ENCODE measurements around the gene LEKR1.
A peak's percentile ranks its signal among the peaks of the same experiment; 100 is the strongest.

Gene LEKR1

DNA sequence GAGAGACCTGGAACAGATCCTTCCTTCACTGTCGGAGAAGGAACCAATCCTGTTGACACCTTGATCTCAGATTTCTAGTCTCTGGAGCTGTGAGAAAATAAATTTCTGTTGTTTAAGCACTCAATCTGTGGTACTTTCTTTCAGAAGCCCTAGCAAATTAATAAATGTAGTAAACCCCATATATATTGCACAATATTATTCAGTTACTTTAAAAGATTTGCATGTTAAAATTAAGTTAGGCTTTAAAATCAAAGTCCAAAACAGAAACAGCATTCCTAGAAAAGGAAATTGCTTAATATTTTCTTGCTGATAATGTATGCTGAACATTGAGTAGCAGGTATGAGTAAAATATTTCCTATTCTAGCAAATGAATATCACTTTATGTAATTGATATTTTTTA, 113.2 kb downstream of the LEKR1 start:
- no peaks in the 10 kb centered on the region for H3K79me2 ChIP-seq (ENCODE audit: low read length)
- no peaks in the 10 kb centered on the region for H3F3A ChIP-seq (ENCODE audit: insufficient read depth, low read length)
- DNase-seq, result no peak
- H3K27ac ChIP-seq (ENCODE audit: low read length), result no peak overlapping the region
- no peaks in the 10 kb centered on the region for H3K27me3 ChIP-seq (replicated peaks; ENCODE audit: insufficient read depth, low read length)
- no peak overlapping the region for H3K9ac ChIP-seq (ENCODE audit: low read length)
- no peaks in the 10 kb centered on the region for H4K20me1 ChIP-seq (ENCODE audit: insufficient read depth, low read length)
- H3K4me2 ChIP-seq (ENCODE audit: low read depth, low read length), result no peak overlapping the region
- H3K36me3 ChIP-seq (replicated peaks; ENCODE audit: insufficient read depth, low read length), result no peaks in the 10 kb centered on the region
- H2AFZ ChIP-seq (ENCODE audit: low read length), result no peak overlapping the region
- H3K4me1 ChIP-seq (ENCODE audit: low read length), result no peaks in the 10 kb centered on the region
- no peak overlapping the region for H3K4me3 ChIP-seq (ENCODE audit: low read length)
- no peaks in the 10 kb centered on the region for H3K9me2 ChIP-seq (replicated peaks; ENCODE audit: insufficient read depth, low read length)
- H3K9me3 ChIP-seq (replicated peaks; ENCODE audit: insufficient read depth, low read length), result no peaks in the 10 kb centered on the region
- TF ChIP-seq EZH2 (optimal IDR thresholded peaks at IDR 0.05; ENCODE audit: low read depth, low read length), result no peak
- TF ChIP-seq, protein P1, sequence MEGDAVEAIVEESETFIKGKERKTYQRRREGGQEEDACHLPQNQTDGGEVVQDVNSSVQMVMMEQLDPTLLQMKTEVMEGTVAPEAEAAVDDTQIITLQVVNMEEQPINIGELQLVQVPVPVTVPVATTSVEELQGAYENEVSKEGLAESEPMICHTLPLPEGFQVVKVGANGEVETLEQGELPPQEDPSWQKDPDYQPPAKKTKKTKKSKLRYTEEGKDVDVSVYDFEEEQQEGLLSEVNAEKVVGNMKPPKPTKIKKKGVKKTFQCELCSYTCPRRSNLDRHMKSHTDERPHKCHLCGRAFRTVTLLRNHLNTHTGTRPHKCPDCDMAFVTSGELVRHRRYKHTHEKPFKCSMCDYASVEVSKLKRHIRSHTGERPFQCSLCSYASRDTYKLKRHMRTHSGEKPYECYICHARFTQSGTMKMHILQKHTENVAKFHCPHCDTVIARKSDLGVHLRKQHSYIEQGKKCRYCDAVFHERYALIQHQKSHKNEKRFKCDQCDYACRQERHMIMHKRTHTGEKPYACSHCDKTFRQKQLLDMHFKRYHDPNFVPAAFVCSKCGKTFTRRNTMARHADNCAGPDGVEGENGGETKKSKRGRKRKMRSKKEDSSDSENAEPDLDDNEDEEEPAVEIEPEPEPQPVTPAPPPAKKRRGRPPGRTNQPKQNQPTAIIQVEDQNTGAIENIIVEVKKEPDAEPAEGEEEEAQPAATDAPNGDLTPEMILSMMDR (IDR thresholded peaks at IDR 0.05; ENCODE audit: low read length), result no peak
- no peak for TF ChIP-seq EZH2phosphoT487 (IDR thresholded peaks at IDR 0.05; ENCODE audit: low read length)

DNA sequence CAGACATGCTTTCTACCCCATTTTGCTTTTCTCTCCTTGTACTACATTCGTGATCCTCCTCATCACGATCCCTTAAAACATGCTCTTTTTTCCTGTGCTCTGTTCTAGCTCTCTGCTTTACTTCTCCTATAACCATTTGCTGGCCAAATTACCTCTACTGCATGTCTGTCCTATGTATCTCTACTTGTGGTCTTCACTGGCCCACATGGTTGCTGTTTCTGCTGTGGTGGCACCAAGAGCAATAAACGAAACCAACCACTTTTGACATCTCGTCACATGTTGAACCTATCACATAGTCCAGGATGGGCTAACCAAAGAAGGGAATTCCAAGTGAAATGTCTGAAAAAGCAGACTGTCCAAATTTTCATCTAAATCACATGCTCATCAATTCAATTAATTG, 115.2 kb downstream of the LEKR1 start:
- H2AFZ ChIP-seq (ENCODE audit: low read length), result no peak overlapping the region
- no peaks in the 10 kb centered on the region for H3K4me1 ChIP-seq (ENCODE audit: low read length)
- no peaks in the 10 kb centered on the region for H3F3A ChIP-seq (ENCODE audit: insufficient read depth, low read length)

DNA sequence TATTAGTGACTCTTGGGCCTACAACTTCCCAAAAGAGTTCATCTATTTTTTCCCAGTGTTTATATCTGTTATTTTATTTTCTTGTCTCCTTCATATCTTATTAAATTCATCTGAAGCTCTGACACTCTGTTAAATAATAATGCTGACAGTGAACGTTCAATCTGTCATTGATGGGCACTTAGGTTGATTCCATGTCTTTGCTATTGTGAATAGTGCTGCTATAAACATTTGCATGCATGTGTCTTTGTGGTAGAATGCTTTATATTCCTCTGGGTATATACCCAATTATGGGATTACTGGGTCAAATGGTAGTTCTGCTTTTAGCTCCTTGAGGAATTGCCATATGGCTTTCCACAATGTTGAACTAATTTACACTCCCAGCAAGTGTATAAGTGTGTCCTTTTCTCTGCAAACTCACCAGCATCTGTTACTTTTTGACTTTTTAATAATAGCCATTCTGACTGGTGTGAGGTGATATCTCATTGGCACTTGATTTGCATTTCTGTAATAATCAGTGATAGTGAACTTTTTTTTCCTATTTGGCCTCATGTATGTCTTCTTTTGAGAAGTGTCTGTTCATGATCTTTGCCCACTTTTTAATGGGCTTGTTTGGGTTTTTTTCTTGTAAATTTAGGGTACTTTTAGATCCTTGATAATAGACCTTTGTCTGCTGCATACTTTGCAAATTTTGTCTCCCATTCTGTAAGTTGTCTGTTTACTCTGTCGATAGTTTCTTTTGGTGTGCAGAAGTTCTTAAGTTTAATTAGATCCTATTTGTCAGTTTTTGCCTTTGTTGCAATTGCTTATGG, 122.5 kb downstream of the LEKR1 start:
- no peak overlapping the region for H2AFZ ChIP-seq (ENCODE audit: low read length)
- H3K4me2 ChIP-seq (ENCODE audit: low read depth, low read length), result no peak overlapping the region
- no peaks in the 10 kb centered on the region for H3K36me3 ChIP-seq (replicated peaks; ENCODE audit: insufficient read depth, low read length)
- no peak for DNase-seq
- H3K4me3 ChIP-seq (ENCODE audit: low read length), result no peak overlapping the region
- H3K79me2 ChIP-seq (ENCODE audit: low read length), result no peaks in the 10 kb centered on the region
- no peaks in the 10 kb centered on the region for H3K9me3 ChIP-seq (replicated peaks; ENCODE audit: insufficient read depth, low read length)
- no peak overlapping the region for H3K9ac ChIP-seq (ENCODE audit: low read length)
- no peak overlapping the region for H3K27ac ChIP-seq (ENCODE audit: low read length)
- TF ChIP-seq EZH2phosphoT487 (IDR thresholded peaks at IDR 0.05; ENCODE audit: low read length) (no peak), EZH2 (optimal IDR thresholded peaks at IDR 0.05; ENCODE audit: low read depth, low read length) (no peak)
- TF ChIP-seq, protein P1 (IDR thresholded peaks at IDR 0.05; ENCODE audit: low read length), result no peak
- no peaks in the 10 kb centered on the region for H3K27me3 ChIP-seq (replicated peaks; ENCODE audit: insufficient read depth, low read length)
- H3K4me1 ChIP-seq (ENCODE audit: low read length), result no peaks in the 10 kb centered on the region
- no peaks in the 10 kb centered on the region for H4K20me1 ChIP-seq (ENCODE audit: insufficient read depth, low read length)
- H3F3A ChIP-seq (ENCODE audit: insufficient read depth, low read length), result no peaks in the 10 kb centered on the region
- H3K9me2 ChIP-seq (replicated peaks; ENCODE audit: insufficient read depth, low read length), result no peaks in the 10 kb centered on the region

More for the DNA sequence above, 115.2 kb downstream of the LEKR1 start:
- Histone ChIP-seq H3K9me3 (replicated peaks; ENCODE audit: insufficient read depth, low read length) (no peaks in the 10 kb centered on the region), H3K9ac (ENCODE audit: low read length) (no peak overlapping the region), H3K9me2 (replicated peaks; ENCODE audit: insufficient read depth, low read length) (no peaks in the 10 kb centered on the region), H3K27me3 (replicated peaks; ENCODE audit: insufficient read depth, low read length) (no peaks in the 10 kb centered on the region), H3K4me2 (ENCODE audit: low read depth, low read length) (no peak overlapping the region), H3K4me3 (ENCODE audit: low read length) (no peak overlapping the region), H3K27ac (ENCODE audit: low read length) (no peak overlapping the region), H3K79me2 (ENCODE audit: low read length) (no peaks in the 10 kb centered on the region), H3K36me3 (replicated peaks; ENCODE audit: insufficient read depth, low read length) (no peaks in the 10 kb centered on the region), H4K20me1 (ENCODE audit: insufficient read depth, low read length) (no peaks in the 10 kb centered on the region)
- TF ChIP-seq EZH2 (optimal IDR thresholded peaks at IDR 0.05; ENCODE audit: low read depth, low read length), result no peak
- TF ChIP-seq, protein P1 (IDR thresholded peaks at IDR 0.05; ENCODE audit: low read length), result no peak
- no peak for TF ChIP-seq EZH2phosphoT487 (IDR thresholded peaks at IDR 0.05; ENCODE audit: low read length)
- DNase-seq, result peak; percentile 12
